NT2/D1 (cell line): ENCODE results near the gene BCAS3.

ENCODE experiments used
- SUZ12 ChIP-seq: IDR thresholded peaks from 2 replicates; pipeline ENCODE4 v1.6.1; 2011; ENCODE audit not compliant: insufficient read length, insufficient read depth; ENCODE audit errors: extremely low read depth
- YY1 ChIP-seq: IDR thresholded peaks from 2 replicates; pipeline ENCODE4 v1.6.1; 2011; ENCODE audit not compliant: insufficient read length, insufficient read depth
- ZNF274 ChIP-seq: IDR thresholded peaks from 2 replicates; pipeline ENCODE4 v1.6.1; 2011; ENCODE audit warnings: mild to moderate bottlenecking, low read depth, low read length

DNA sequence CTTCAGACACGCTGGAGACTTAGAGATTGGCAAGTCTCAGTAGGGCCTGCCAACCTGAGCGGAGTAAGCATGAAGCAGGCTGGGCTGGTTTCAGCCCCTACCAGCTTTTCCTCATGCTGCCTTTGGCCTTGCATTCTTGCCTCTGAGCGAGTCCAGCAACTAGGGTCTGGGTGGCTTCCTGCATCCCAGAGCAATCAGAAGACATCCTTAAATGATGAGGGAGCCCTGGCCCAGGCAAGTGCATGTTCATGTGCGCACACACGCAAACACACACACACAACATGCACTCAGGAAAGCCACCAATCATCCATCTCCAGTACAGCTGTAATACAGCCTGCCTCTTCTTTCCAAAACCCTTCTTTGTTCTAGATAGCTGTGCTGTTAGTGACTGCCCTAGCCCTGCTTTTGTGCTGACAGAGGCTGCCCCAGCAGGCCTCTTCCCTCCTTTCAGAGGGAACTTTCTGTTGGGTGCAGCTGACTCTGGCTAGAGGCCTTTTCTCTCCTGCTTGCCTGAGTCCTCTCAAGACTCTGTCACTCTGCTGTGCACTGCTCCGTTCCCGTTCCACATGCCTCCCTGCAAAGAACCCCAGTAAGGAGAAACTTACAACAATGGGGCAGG lies 691.3 kb downstream of the BCAS3 start:
- TF ChIP-seq SUZ12 (no peak), YY1 (no peak), ZNF274 (no peak)
